Suprapubic skin (tissue), 4 donors: Measurements from ENCODE around the gene SURF4. TPM values are rescaled to one million over a fixed set of nuclear protein-coding genes. Genes with fewer than 3 reads are reported as not detected.

Source experiments
- DNase-seq, 2 donors: peaks; one replicate each; pipeline ENCODE4 v3.0.0-alpha.2; 2019; ENCODE audit warnings: low spot score in 2 of 2
- H3K27ac ChIP-seq: fragments of 200-600 bp; sonication (generic); one replicate; pipeline ENCODE4 v1.5.1; 2019
- H3K27me3 ChIP-seq: fragments of 200-600 bp; sonication (generic); one replicate; pipeline ENCODE4 v1.5.1; 2019
- H3K36me3 ChIP-seq: fragments of 200-600 bp; sonication (generic); one replicate; pipeline ENCODE4 v1.5.1; 2019
- H3K4me1 ChIP-seq: fragments of 200-600 bp; sonication (generic); one replicate; pipeline ENCODE4 v1.5.1; 2019
- H3K4me3 ChIP-seq: fragments of 200-600 bp; sonication (generic); one replicate; pipeline ENCODE4 v1.5.1; 2019; ENCODE audit warnings: mild to moderate bottlenecking
- H3K9me3 ChIP-seq: fragments of 200-600 bp; sonication (generic); one replicate; pipeline ENCODE4 v1.5.1; 2019
- EP300 ChIP-seq: sonication (generic); formaldehyde crosslinking; IDR thresholded peaks from one replicate; pipeline ENCODE4 v1.6.1; 2017; ENCODE audit warnings: antibody characterized with exemption
- POLR2A ChIP-seq, 2 donors: fragments of 450-650 bp; IDR thresholded peaks; one replicate each; pipeline ENCODE4 v1.6.1; 2017; ENCODE audit warnings: antibody characterized with exemption in 2 of 2, mild to moderate bottlenecking in 2 of 2, moderate library complexity in 2 of 2
- POLR2AphosphoS5 ChIP-seq, 3 donors: sonication (generic); formaldehyde crosslinking; IDR thresholded peaks; one replicate each; pipeline ENCODE4 v1.6.1; 2017; ENCODE audit warnings: antibody characterized with exemption in 3 of 3
- WGBS: methylation state at CpG from one replicate; pipeline ENCODE4 v1.1.5; 2018; 5-methylcytosine and 5-hydroxymethylcytosine counted together
- total RNA-seq, 4 donors: library from RNA; depleted of rRNA; stranded (reverse); fragments of >200 nt; gene quantifications; one replicate each; pipeline ENCODE4 v1.1.0, GENCODE V29; 2016
- TF ChIP-seq, protein P1 (sequence below), 2 donors: fragments of 200-600 bp in 1 of 2; fragments of 450-650 bp in 1 of 2; sonication (generic) in 1 of 2; IDR thresholded peaks; one replicate each; pipeline ENCODE4 v1.5.1; 2016 to 2019; ENCODE audit warnings: antibody characterized with exemption in 2 of 2, mild to moderate bottlenecking in 1 of 2, moderate library complexity in 1 of 2

The SURF4 gene
- total RNA-seq, 4 donors from 2014 or later, result 71.7 to 136 (median 118) TPM

DNA sequence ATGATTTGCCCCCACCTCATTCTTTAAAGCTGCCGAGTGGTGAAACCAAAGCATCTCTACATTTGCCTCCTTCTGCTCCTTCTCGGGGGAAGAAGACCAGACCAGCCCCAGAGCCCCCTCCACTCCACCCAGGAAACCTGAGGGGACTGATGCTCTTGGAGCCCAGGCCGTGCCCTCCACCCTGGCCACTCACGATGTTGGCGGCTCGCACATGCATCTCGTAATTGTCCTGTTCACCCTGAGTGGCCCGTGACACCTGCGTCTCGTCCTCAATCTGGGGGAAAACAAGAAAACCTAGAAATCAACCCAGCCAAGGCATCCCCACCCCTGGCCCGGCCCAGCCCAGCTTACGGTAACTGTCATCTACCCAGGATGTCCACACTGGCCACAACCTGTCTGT lies 30.9 kb downstream of the SURF4 start:
- DNase-seq, result peak in 1 of 2 donors; percentile 55
- Histone ChIP-seq H3K27me3 (no peaks in the 10 kb centered on the region), H3K9me3 (no peaks in the 10 kb centered on the region), H3K36me3 (peaks cover 63% of the 10 kb centered on the region), H3K4me3 (no peak overlapping the region), H3K27ac (no peak overlapping the region), H3K4me1 (peaks cover 48% of the 10 kb centered on the region)
- WGBS, result 94% methylated on average over 12 of the region's 12 CpGs
- TF ChIP-seq POLR2AphosphoS5 (IDR thresholded peaks at IDR 0.05) (no peak), POLR2A (IDR thresholded peaks at IDR 0.05) (no peak), EP300 (no peak)
- TF ChIP-seq, protein P1, sequence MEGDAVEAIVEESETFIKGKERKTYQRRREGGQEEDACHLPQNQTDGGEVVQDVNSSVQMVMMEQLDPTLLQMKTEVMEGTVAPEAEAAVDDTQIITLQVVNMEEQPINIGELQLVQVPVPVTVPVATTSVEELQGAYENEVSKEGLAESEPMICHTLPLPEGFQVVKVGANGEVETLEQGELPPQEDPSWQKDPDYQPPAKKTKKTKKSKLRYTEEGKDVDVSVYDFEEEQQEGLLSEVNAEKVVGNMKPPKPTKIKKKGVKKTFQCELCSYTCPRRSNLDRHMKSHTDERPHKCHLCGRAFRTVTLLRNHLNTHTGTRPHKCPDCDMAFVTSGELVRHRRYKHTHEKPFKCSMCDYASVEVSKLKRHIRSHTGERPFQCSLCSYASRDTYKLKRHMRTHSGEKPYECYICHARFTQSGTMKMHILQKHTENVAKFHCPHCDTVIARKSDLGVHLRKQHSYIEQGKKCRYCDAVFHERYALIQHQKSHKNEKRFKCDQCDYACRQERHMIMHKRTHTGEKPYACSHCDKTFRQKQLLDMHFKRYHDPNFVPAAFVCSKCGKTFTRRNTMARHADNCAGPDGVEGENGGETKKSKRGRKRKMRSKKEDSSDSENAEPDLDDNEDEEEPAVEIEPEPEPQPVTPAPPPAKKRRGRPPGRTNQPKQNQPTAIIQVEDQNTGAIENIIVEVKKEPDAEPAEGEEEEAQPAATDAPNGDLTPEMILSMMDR (IDR thresholded peaks at IDR 0.05), result no peak

DNA sequence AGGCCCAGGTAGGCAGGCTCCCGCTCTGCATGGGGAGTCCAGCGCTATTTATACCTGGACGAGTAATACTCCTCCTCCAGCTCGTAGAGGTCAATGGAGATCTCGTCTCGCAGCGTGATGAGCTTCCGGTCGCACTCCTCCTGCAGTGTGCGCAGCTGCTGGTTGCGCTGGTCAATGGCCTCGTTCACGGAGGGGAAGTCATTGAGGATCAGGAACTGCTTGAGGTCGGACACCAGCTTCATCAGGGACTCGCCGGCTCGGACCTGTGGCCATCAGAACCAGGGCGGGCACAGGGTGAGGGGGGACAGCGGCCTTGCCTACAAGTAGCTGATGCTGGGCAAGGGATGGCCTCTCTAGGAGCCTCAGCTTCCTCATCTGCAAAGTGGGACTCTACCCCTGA lies 31.8 kb downstream of the SURF4 start:
- H3K27me3 ChIP-seq, result no peaks in the 10 kb centered on the region
- H3K36me3 ChIP-seq, result peaks cover 64% of the 10 kb centered on the region
- peaks cover 47% of the 10 kb centered on the region for H3K4me1 ChIP-seq
- DNase-seq, result no peak
- 93% methylated on average over 13 of the region's 19 CpGs for WGBS
- H3K9me3 ChIP-seq, result no peaks in the 10 kb centered on the region
- H3K27ac ChIP-seq, result no peak overlapping the region
- TF ChIP-seq, protein P1 (IDR thresholded peaks at IDR 0.05), result no peak
- no peak overlapping the region for H3K4me3 ChIP-seq

DNA sequence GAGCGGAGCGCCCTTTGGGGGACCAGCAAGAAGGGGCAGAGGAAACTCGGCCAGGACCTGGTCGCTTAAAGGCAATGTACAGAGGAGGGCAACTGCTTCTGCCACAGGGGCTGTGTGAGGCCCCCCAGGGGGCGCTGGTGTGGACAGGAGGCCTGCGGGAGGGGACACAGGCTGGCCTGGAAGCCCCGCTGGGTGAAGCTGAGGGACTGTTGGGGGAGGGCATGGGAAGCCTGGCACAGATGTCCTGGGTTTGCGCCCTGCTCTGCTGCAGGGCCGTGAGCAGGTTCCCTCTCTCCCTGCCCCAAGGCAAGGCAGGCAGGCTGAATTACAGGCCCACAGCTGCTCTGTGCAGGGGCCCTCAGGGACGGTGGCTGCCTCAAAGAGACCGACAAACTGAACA lies 33.3 kb downstream of the SURF4 start:
- peaks cover 65% of the 10 kb centered on the region for H3K36me3 ChIP-seq
- no peak for DNase-seq
- H3K4me3 ChIP-seq, result no peak overlapping the region
- WGBS, result 81% methylated on average over 10 of the region's 11 CpGs
- no peak for TF ChIP-seq POLR2AphosphoS5 (IDR thresholded peaks at IDR 0.05)
- TF ChIP-seq, protein P1 (IDR thresholded peaks at IDR 0.05), result no peak
- TF ChIP-seq POLR2A (IDR thresholded peaks at IDR 0.05), result no peak
- TF ChIP-seq EP300, result no peak
- H3K4me1 ChIP-seq, result peaks cover 43% of the 10 kb centered on the region
- no peaks in the 10 kb centered on the region for H3K9me3 ChIP-seq
- no peaks in the 10 kb centered on the region for H3K27me3 ChIP-seq
- H3K27ac ChIP-seq, result no peak overlapping the region

DNA sequence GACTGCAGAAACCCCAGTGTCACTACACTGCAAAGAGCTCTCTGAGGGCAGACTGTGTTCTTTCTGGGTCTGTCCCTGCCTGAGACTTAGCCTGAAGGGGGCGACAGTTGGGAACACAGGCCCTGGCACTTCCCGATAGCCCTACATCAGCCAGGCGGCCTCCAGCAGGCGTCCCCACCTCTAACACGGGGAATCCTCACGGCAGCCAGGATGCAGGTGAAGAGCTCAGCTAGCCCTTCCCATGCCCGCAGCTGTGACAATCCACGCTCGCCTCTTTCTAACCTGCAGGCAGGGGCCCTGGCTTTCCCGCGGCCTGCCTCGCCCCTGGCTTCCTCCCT lies 33.8 kb downstream of the SURF4 start:
- Histone ChIP-seq H3K4me1 (peaks cover 39% of the 10 kb centered on the region), H3K36me3 (peaks cover 65% of the 10 kb centered on the region)
- 93% methylated on average over 3 of the region's 12 CpGs for WGBS

DNA sequence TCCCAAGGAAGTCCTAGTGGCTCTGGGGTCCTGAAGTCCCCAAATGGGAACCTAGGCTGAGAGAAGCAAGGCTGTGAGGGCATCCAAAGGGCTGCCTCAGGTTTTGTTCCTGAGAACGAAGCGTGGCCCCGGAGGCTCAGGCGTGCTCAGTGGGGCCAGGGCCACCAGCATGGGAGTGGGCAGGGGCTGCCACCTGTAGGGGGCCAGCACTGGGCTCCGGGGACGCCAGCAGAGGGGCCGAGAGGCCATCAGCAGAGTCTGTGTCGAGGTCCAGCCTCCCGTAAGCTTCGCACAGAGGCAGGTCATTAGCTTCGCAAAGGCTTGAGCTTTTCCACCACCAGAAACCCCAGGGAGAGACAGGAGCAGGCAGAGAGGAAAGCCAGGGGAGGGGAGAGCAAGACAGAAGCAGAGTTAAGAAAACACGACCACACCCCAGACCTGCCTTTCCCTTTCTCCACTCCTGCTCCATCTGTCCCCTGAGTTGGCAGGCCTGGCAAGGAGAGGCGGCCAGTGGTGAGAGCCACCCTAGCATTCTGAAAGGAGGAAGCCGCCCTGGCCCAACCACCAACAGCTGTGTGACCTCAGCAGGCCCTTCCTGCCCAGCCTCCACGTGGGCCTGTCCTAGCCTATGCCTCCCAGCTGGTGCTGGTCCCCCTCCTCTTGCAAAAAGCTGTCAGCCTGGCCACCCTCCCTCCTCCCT lies 34.3 kb downstream of the SURF4 start:
- Histone ChIP-seq H3K4me1 (peaks cover 38% of the 10 kb centered on the region), H3K9me3 (no peaks in the 10 kb centered on the region), H3K4me3 (no peak overlapping the region), H3K27me3 (no peaks in the 10 kb centered on the region), H3K27ac (peak overlapping the region; percentile 4), H3K36me3 (peaks cover 65% of the 10 kb centered on the region)
- no peak for DNase-seq
- 87% methylated on average over 15 of the region's 15 CpGs for WGBS
- TF ChIP-seq POLR2A (IDR thresholded peaks at IDR 0.05) (no peak), EP300 (no peak), POLR2AphosphoS5 (IDR thresholded peaks at IDR 0.05) (no peak)
- TF ChIP-seq, protein P1 (IDR thresholded peaks at IDR 0.05), result no peak

More for the DNA sequence above, 33.8 kb downstream of the SURF4 start:
- Histone ChIP-seq H3K4me3 (no peak overlapping the region), H3K9me3 (no peaks in the 10 kb centered on the region), H3K27me3 (no peaks in the 10 kb centered on the region), H3K27ac (no peak overlapping the region)
- no peak for DNase-seq
- TF ChIP-seq, protein P1 (IDR thresholded peaks at IDR 0.05), result no peak
- TF ChIP-seq POLR2A (IDR thresholded peaks at IDR 0.05) (no peak), POLR2AphosphoS5 (IDR thresholded peaks at IDR 0.05) (no peak), EP300 (no peak)
